H1 (cell line): ENCODE results near the gene PPARD. TPM values are rescaled to one million over a fixed set of nuclear protein-coding genes. Genes with fewer than 3 reads are reported as not detected.

Source experiments
- BACH1 ChIP-seq: IDR thresholded peaks from 2 replicates; pipeline ENCODE4 v1.6.1; 2012; ENCODE audit warnings: low read length, improper control_type of control experiment
- BRCA1 ChIP-seq: IDR thresholded peaks from 2 replicates; pipeline ENCODE4 v1.6.1; 2012; ENCODE audit warnings: low read depth, low read length, improper control_type of control experiment
- CEBPB ChIP-seq: IDR thresholded peaks from 2 replicates; pipeline ENCODE4 v1.6.1; 2012; ENCODE audit warnings: low read depth, low read length
- CHD2 ChIP-seq: IDR thresholded peaks from 2 replicates; pipeline ENCODE4 v1.6.1; 2012; ENCODE audit warnings: low read length, improper control_type of control experiment
- CREB1 ChIP-seq: IDR thresholded peaks from 2 replicates; pipeline ENCODE4 v1.6.1; 2012; ENCODE audit warnings: inconsistent platforms
- EGR1 ChIP-seq: IDR thresholded peaks from 2 replicates; pipeline ENCODE4 v1.6.1; 2011; ENCODE audit warnings: low read depth, low read length, borderline replicate concordance
- EZH2 ChIP-seq: fragments of 200-600 bp; sonication (generic); IDR thresholded peaks from 2 replicates; pipeline ENCODE4 v1.7.1; 2012; ENCODE audit warnings: low read depth, mild to moderate bottlenecking, moderate library complexity, low read length, inconsistent platforms; ENCODE audit not compliant: severe bottlenecking
- GABPA ChIP-seq: IDR thresholded peaks from 2 replicates; pipeline ENCODE4 v1.6.1; 2011; ENCODE audit warnings: mild to moderate bottlenecking, low read length, moderate library complexity, borderline replicate concordance; ENCODE audit not compliant: insufficient read depth
- HDAC6 ChIP-seq: IDR thresholded peaks from one replicate; pipeline ENCODE4 v1.7.1; 2012; ENCODE audit warnings: low read depth, mild to moderate bottlenecking, inconsistent platforms, low read length, moderate library complexity
- JUND ChIP-seq: IDR thresholded peaks from 2 replicates; pipeline ENCODE4 v1.6.1; 2011; ENCODE audit warnings: mild to moderate bottlenecking, improper control_type of control experiment, low read length
- KDM1A ChIP-seq: fragments of 200-600, 300-600 bp; sonication (generic); IDR thresholded peaks from 2 replicates; pipeline ENCODE4 v1.7.1; 2016; ENCODE audit warnings: mild to moderate bottlenecking, low read length, borderline replicate concordance
- MAX ChIP-seq: IDR thresholded peaks from 2 replicates; pipeline ENCODE4 v1.6.1; 2012; ENCODE audit warnings: inconsistent platforms
- POLR2A ChIP-seq, 2 experiments: IDR thresholded peaks; 1 replicate in 1 of 2; 2 replicates in 1 of 2; pipeline ENCODE4 v1.6.1; 2011; ENCODE audit warnings: low read depth in 2 of 2, low read length in 2 of 2, mild to moderate bottlenecking in 2 of 2; ENCODE audit errors: control extremely low read depth in 1 of 2
- POLR2AphosphoS5 ChIP-seq: IDR thresholded peaks from 2 replicates; pipeline ENCODE4 v1.6.1; 2011; ENCODE audit warnings: low read depth, low read length
- POU5F1 ChIP-seq: IDR thresholded peaks from 2 replicates; pipeline ENCODE4 v1.6.1; 2011; ENCODE audit warnings: low read depth, mild to moderate bottlenecking, low read length, moderate library complexity
- RAD21 ChIP-seq, 2 experiments: IDR thresholded peaks in 1 of 2; conservative IDR thresholded peaks in 1 of 2; 2 replicates each; pipeline ENCODE4 v1.6.1; 2011; ENCODE audit warnings: low read depth in 2 of 2, low read length in 2 of 2, improper control_type of control experiment in 1 of 2, inconsistent platforms in 1 of 2, mild to moderate bottlenecking in 1 of 2, moderate library complexity in 1 of 2
- RFX5 ChIP-seq: IDR thresholded peaks from 2 replicates; pipeline ENCODE4 v1.6.1; 2011; ENCODE audit warnings: low read depth, low read length, improper control_type of control experiment, borderline replicate concordance
- RNF2 ChIP-seq: fragments of 200-900, 300-1000 bp; sonication (generic); IDR thresholded peaks from 2 replicates; pipeline ENCODE4 v1.7.1; 2016; ENCODE audit warnings: borderline replicate concordance, low read depth, mild to moderate bottlenecking, antibody characterized with exemption, low read length; ENCODE audit not compliant: poor library complexity, severe bottlenecking; ENCODE audit errors: missing control alignments
- RXRA ChIP-seq: IDR thresholded peaks from 2 replicates; pipeline ENCODE4 v1.6.1; 2011; ENCODE audit warnings: low read depth, mild to moderate bottlenecking, low read length, moderate library complexity; ENCODE audit not compliant: insufficient read depth
- SIRT6 ChIP-seq: IDR thresholded peaks from one replicate; pipeline ENCODE4 v1.7.1; 2012; ENCODE audit warnings: low read length, inconsistent platforms
- SP4 ChIP-seq: IDR thresholded peaks from 2 replicates; pipeline ENCODE4 v1.6.1; 2012; ENCODE audit warnings: low read length, inconsistent platforms
- TAF1 ChIP-seq: IDR thresholded peaks from 2 replicates; pipeline ENCODE4 v1.6.1; 2011; ENCODE audit warnings: mild to moderate bottlenecking, low read depth, low read length
- TBP ChIP-seq: IDR thresholded peaks from 2 replicates; pipeline ENCODE4 v1.6.1; 2011; ENCODE audit warnings: low read depth, low read length, improper control_type of control experiment
- TCF12 ChIP-seq: IDR thresholded peaks from 2 replicates; pipeline ENCODE4 v1.6.1; 2011; ENCODE audit warnings: low read depth, mild to moderate bottlenecking, low read length
- polyA plus RNA-seq, 7 experiments: library from polyadenylated mRNA; depleted of rRNA in 3 of 7; stranded (reverse) in 5 of 7; unstranded in 2 of 7; fragments of >200 nt in 5 of 7; fragments of 200-250 nt in 2 of 7; gene quantifications; 1 replicate in 5 of 7; 2 replicates in 1 of 7; 4 replicates in 1 of 7; pipeline versions ENCODE4 v1.2.1 to v1.2.3, GENCODE V29; 2011 to 2013; ENCODE audit warnings: missing spikeins in 2 of 7, mixed read lengths in 2 of 7
- total RNA-seq: library from RNA; stranded (reverse); fragmentation: NEBNext Ultra II Directional; extraction: Animal tissue kit (Norgen Biotek cat#: 25700); gene quantifications from 2 replicates; pipeline ENCODE4 v1.2.1, GENCODE V29; 2021
- TF ChIP-seq, protein P1 (sequence below): IDR thresholded peaks from 2 replicates; pipeline ENCODE4 v1.6.1; 2011; ENCODE audit warnings: low read depth, mild to moderate bottlenecking, low read length; ENCODE audit not compliant: insufficient read depth

The PPARD gene
- total and polyA plus RNA-seq, 2 of the 8 experiments (the other 6 are each of a cell fraction or from before 2014, with no cell fraction given) = 14.6 to 14.9 TPM

GRCh38 chr6:35342258-35343091 lies at the start of gene PPARD (continued):
- TF ChIP-seq POU5F1 = no peak
- TF ChIP-seq RNF2 = no peak
- TF ChIP-seq EGR1 = peak; percentile 88; the same call in 1 of the 2 replicates
- no peak for TF ChIP-seq TCF12
- TF ChIP-seq RFX5 = no peak
- TF ChIP-seq CREB1 = peak; percentile 88
- TF ChIP-seq GABPA = no peak
- TF ChIP-seq BRCA1 = no peak
- TF ChIP-seq CEBPB = no peak
- TF ChIP-seq RXRA = no peak
- TF ChIP-seq, protein P1, sequence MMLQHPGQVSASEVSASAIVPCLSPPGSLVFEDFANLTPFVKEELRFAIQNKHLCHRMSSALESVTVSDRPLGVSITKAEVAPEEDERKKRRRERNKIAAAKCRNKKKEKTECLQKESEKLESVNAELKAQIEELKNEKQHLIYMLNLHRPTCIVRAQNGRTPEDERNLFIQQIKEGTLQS = no peak
- TF ChIP-seq TAF1 = peak; percentile 76; the same call in 1 of the 2 replicates
- no peak for TF ChIP-seq EZH2
- TF ChIP-seq KDM1A = no peak
- TF ChIP-seq BACH1 = no peak
- 0 out of 2 replicates have a peak, but pooled peaks have one; percentile 8 for TF ChIP-seq JUND
- TF ChIP-seq TBP = 0 out of 2 replicates have a peak, but pooled peaks have one; percentile 52
- TF ChIP-seq SIRT6 = no peak
- no peak for TF ChIP-seq CHD2
- TF ChIP-seq POLR2AphosphoS5 = no peak
- 0 out of 2 replicates have a peak, but pooled peaks have one; percentile 35 for TF ChIP-seq SP4
- TF ChIP-seq HDAC6 = no peak
- TF ChIP-seq RAD21 (IDR thresholded peaks at IDR 0.05 in 1 of 2, conservative IDR thresholded peaks at IDR 0.05 in 1 of 2; ENCODE audit: low read depth in 2 of 2, low read length in 2 of 2) = peak; percentile 99 to 100
- 0 out of 3 replicates have a peak, but pooled peaks of 1 of the 2 experiments have one; percentile 21 for TF ChIP-seq POLR2A (IDR thresholded peaks at IDR 0.05; ENCODE audit: control extremely low read depth in 1 of 2, low read depth in 2 of 2, low read length in 2 of 2)
- TF ChIP-seq MAX = peak; percentile 70
